Measurements from ENCODE around the gene COL4A1.

COL4A1 gene

GRCh38 chr13:110214637-110215036 lies 92.3 kb downstream of the COL4A1 start:
- H3K9me3 ChIP-seq (ENCODE audit: control insufficient read depth, low read length): no peaks in the 10 kb centered on the region
- no peaks in the 10 kb centered on the region for H3K36me3 ChIP-seq (ENCODE audit: control insufficient read depth, insufficient read depth, low read length)
- H3K27me3 ChIP-seq (ENCODE audit: control insufficient read depth, insufficient read depth, low read length, poor library complexity, severe bottlenecking): no peaks in the 10 kb centered on the region
- 95 to 96% methylated on average over 5 of the region's 5 CpGs for WGBS, 2 experiments
- peaks cover 11% of the 10 kb centered on the region for H3K4me1 ChIP-seq (ENCODE audit: control insufficient read depth, insufficient read depth, low read length)
- H3K27ac ChIP-seq (ENCODE audit: insufficient read depth, low read depth, low read length, poor library complexity, severe bottlenecking): no peak overlapping the region
- no peak overlapping the region for H3K4me3 ChIP-seq (ENCODE audit: insufficient read depth, low read depth, low read length)

- WGBS, 2 experiments: 88 to 94% methylated on average over 13 of the region's 13 CpGs
- Histone ChIP-seq H3K4me1 (ENCODE audit: control insufficient read depth, insufficient read depth, low read length) (peaks cover 11% of the 10 kb centered on the region), H3K27ac (ENCODE audit: insufficient read depth, low read depth, low read length, poor library complexity, severe bottlenecking) (no peak overlapping the region), H3K36me3 (ENCODE audit: control insufficient read depth, insufficient read depth, low read length) (no peaks in the 10 kb centered on the region), H3K4me3 (ENCODE audit: insufficient read depth, low read depth, low read length) (no peak overlapping the region), H3K27me3 (ENCODE audit: control insufficient read depth, insufficient read depth, low read length, poor library complexity, severe bottlenecking) (no peaks in the 10 kb centered on the region), H3K9me3 (ENCODE audit: control insufficient read depth, low read length) (no peaks in the 10 kb centered on the region)
Measured at GRCh38 chr13:110213461-110214074, 93.4 kb downstream of the COL4A1 start.

DNA sequence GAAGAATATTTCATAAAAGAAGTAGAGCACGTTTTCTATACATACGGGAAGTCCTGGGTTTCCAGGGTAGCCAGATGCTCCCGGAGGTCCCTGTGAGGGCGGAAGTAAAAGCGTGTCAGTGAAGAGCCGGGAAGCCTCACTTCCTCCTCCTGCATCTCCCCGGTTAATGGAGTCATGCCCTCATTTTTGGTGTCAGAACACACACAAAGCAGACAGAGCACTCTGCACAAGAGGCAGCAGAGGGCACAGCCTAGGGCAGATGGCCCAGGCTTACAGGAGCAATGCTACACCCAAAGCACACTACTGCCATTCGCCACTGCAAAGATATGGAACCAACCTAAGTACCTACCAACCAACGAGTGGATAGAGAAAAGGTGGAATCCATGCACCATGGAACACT lies 94.4 kb downstream of the COL4A1 start:
- WGBS, 2 experiments: 95 to 96% methylated on average over 9 of the region's 9 CpGs
- peaks cover under 1% of the 10 kb centered on the region for H3K36me3 ChIP-seq (ENCODE audit: control insufficient read depth, insufficient read depth, low read length)
- H3K27ac ChIP-seq (ENCODE audit: insufficient read depth, low read depth, low read length, poor library complexity, severe bottlenecking): no peak overlapping the region
- no peaks in the 10 kb centered on the region for H3K9me3 ChIP-seq (ENCODE audit: control insufficient read depth, low read length)
- peaks cover 11% of the 10 kb centered on the region for H3K4me1 ChIP-seq (ENCODE audit: control insufficient read depth, insufficient read depth, low read length)
- no peak overlapping the region for H3K4me3 ChIP-seq (ENCODE audit: insufficient read depth, low read depth, low read length)
- H3K27me3 ChIP-seq (ENCODE audit: control insufficient read depth, insufficient read depth, low read length, poor library complexity, severe bottlenecking): no peaks in the 10 kb centered on the region

GRCh38 chr13:110211735-110212134 lies 95.2 kb downstream of the COL4A1 start:
- H3K4me3 ChIP-seq (ENCODE audit: insufficient read depth, low read depth, low read length): no peak overlapping the region

GRCh38 chr13:110211046-110211445 lies 95.9 kb downstream of the COL4A1 start:
- no peaks in the 10 kb centered on the region for H3K9me3 ChIP-seq (ENCODE audit: control insufficient read depth, low read length)
- no peaks in the 10 kb centered on the region for H3K27me3 ChIP-seq (ENCODE audit: control insufficient read depth, insufficient read depth, low read length, poor library complexity, severe bottlenecking)
- H3K4me3 ChIP-seq (ENCODE audit: insufficient read depth, low read depth, low read length): no peak overlapping the region
- no peak overlapping the region for H3K27ac ChIP-seq (ENCODE audit: insufficient read depth, low read depth, low read length, poor library complexity, severe bottlenecking)
- WGBS, 2 experiments: 94 to 96% methylated on average over 10 of the region's 10 CpGs
- peaks cover 12% of the 10 kb centered on the region for H3K36me3 ChIP-seq (ENCODE audit: control insufficient read depth, insufficient read depth, low read length)
- H3K4me1 ChIP-seq (ENCODE audit: control insufficient read depth, insufficient read depth, low read length): no peaks in the 10 kb centered on the region

More at GRCh38 chr13:110211735-110212134, 95.2 kb downstream of the COL4A1 start:
- no peak overlapping the region for H3K27ac ChIP-seq (ENCODE audit: insufficient read depth, low read depth, low read length, poor library complexity, severe bottlenecking)
- H3K36me3 ChIP-seq (ENCODE audit: control insufficient read depth, insufficient read depth, low read length): peaks cover 5% of the 10 kb centered on the region
- H3K9me3 ChIP-seq (ENCODE audit: control insufficient read depth, low read length): no peaks in the 10 kb centered on the region
- H3K4me1 ChIP-seq (ENCODE audit: control insufficient read depth, insufficient read depth, low read length): peaks cover 5% of the 10 kb centered on the region
- WGBS, 2 experiments: 96 to 98% methylated on average over 6 of the region's 6 CpGs
- no peaks in the 10 kb centered on the region for H3K27me3 ChIP-seq (ENCODE audit: control insufficient read depth, insufficient read depth, low read length, poor library complexity, severe bottlenecking)

DNA sequence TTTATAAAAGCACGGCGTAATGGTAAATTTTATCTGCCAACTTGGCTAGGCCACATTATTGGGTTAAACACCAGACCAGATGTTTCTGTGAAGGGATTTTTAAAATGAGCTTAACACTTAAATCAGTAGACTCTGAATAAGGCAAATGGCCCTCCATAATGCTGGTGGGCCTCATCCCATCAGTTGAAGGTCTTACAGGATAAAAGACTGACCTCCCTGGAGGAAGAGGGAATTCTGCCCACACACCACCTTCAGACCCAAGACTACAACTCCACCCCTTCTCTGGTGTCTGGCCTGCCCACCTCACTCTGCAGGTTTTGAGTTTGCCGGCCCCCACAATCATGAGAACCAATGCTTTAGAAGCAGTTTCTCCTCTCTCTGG lies 96.4 kb downstream of the COL4A1 start:
- peaks cover 14% of the 10 kb centered on the region for H3K36me3 ChIP-seq (ENCODE audit: control insufficient read depth, insufficient read depth, low read length)
- H3K27me3 ChIP-seq (ENCODE audit: control insufficient read depth, insufficient read depth, low read length, poor library complexity, severe bottlenecking): no peaks in the 10 kb centered on the region
- WGBS, 2 experiments: 97 to 98% methylated on average over 3 of the region's 3 CpGs
- H3K9me3 ChIP-seq (ENCODE audit: control insufficient read depth, low read length): no peaks in the 10 kb centered on the region
- no peak overlapping the region for H3K4me3 ChIP-seq (ENCODE audit: insufficient read depth, low read depth, low read length)
- no peaks in the 10 kb centered on the region for H3K4me1 ChIP-seq (ENCODE audit: control insufficient read depth, insufficient read depth, low read length)
- H3K27ac ChIP-seq (ENCODE audit: insufficient read depth, low read depth, low read length, poor library complexity, severe bottlenecking): no peak overlapping the region

DNA sequence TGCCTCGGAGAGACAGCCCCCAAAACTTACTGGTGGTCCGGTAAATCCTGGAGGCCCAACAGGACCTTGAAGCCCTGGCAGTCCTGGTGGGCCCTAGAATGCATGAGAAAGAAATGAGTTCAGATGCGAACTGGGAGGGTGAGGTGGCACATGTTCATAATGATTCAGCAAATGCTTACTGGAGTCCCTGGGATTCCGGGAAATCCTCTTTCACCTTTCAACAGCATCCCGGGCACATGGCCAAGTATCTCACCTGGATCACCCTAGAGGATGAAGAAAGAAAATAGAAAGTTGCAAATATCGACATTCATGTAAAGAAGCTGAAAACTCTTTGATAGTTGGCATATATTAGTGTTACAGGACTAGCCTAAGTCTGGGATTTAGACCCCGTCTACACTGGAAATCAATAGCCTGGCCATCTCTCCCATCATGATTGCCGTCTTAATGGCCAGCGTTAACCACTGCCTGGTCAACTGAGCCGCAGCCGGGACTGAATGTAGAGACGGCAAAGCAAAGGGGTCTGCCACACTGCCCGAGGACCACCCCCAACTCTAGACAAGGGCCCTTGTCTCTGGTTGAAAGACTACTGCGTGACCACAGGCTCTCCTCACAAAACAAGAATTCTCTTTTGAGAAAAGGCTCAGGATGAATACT lies 96.9 kb downstream of the COL4A1 start:
- Histone ChIP-seq H3K9me3 (ENCODE audit: control insufficient read depth, low read length) (no peaks in the 10 kb centered on the region), H3K4me3 (ENCODE audit: insufficient read depth, low read depth, low read length) (no peak overlapping the region), H3K4me1 (ENCODE audit: control insufficient read depth, insufficient read depth, low read length) (no peaks in the 10 kb centered on the region), H3K27ac (ENCODE audit: insufficient read depth, low read depth, low read length, poor library complexity, severe bottlenecking) (no peak overlapping the region), H3K27me3 (ENCODE audit: control insufficient read depth, insufficient read depth, low read length, poor library complexity, severe bottlenecking) (no peaks in the 10 kb centered on the region), H3K36me3 (ENCODE audit: control insufficient read depth, insufficient read depth, low read length) (peaks cover 16% of the 10 kb centered on the region)
- WGBS, 2 experiments: 93 to 94% methylated on average over 14 of the region's 14 CpGs

DNA sequence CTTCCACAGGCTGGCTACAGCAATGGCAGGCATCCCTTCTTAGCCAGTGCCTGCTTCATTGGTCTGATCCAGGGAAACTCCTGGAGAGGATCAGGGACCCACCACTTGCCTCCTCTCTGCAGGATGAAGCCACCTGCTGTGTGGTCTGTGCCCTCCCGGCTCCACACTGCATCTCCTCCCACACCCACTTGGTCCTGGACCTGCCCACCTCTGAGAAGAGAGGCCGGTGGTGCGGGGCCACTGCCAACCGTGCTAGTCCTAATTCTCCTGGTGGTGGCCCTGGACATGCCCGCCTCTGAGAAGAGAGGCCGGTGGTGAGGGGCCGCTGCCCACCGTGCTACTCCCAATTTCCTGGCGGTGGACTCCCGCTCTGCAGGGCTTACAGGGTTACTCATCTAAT lies 98.8 kb downstream of the COL4A1 start:
- no peaks in the 10 kb centered on the region for H3K27me3 ChIP-seq (ENCODE audit: control insufficient read depth, insufficient read depth, low read length, poor library complexity, severe bottlenecking)
- H3K4me1 ChIP-seq (ENCODE audit: control insufficient read depth, insufficient read depth, low read length): no peaks in the 10 kb centered on the region
- no peak overlapping the region for H3K4me3 ChIP-seq (ENCODE audit: insufficient read depth, low read depth, low read length)
- peaks cover 17% of the 10 kb centered on the region for H3K36me3 ChIP-seq (ENCODE audit: control insufficient read depth, insufficient read depth, low read length)
- no peak overlapping the region for H3K27ac ChIP-seq (ENCODE audit: insufficient read depth, low read depth, low read length, poor library complexity, severe bottlenecking)
- WGBS, 2 experiments: 97 to 98% methylated on average over 10 of the region's 10 CpGs
- no peaks in the 10 kb centered on the region for H3K9me3 ChIP-seq (ENCODE audit: control insufficient read depth, low read length)

DNA sequence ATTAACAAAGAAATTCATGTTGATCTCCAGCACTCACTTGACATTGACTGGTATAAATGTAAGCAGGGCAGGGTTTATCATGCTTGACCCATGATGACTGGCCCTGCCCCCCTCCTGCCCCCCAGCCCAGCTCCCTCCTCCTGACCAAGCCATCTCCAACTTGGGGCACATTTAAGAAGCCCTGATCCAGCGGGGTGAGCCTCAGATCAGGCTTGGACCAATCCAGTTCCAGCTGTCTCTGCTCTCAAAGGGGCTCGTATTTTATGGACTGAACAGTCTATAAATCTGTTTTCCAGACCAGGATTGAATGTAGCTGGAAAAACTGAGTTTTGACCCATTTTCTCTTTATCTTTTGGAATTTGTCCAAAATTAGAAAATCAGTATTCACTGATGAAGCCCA lies 100.0 kb downstream of the COL4A1 start:
- no peaks in the 10 kb centered on the region for H3K27me3 ChIP-seq (ENCODE audit: control insufficient read depth, insufficient read depth, low read length, poor library complexity, severe bottlenecking)
- no peaks in the 10 kb centered on the region for H3K4me1 ChIP-seq (ENCODE audit: control insufficient read depth, insufficient read depth, low read length)
- no peak overlapping the region for H3K27ac ChIP-seq (ENCODE audit: insufficient read depth, low read depth, low read length, poor library complexity, severe bottlenecking)
- peaks cover 17% of the 10 kb centered on the region for H3K36me3 ChIP-seq (ENCODE audit: control insufficient read depth, insufficient read depth, low read length)
- H3K4me3 ChIP-seq (ENCODE audit: insufficient read depth, low read depth, low read length): no peak overlapping the region
- 81 to 88% methylated on average over 2 of the region's 2 CpGs for WGBS, 2 experiments
- no peaks in the 10 kb centered on the region for H3K9me3 ChIP-seq (ENCODE audit: control insufficient read depth, low read length)

GRCh38 chr13:110206185-110206584 lies 100.8 kb downstream of the COL4A1 start:
- Histone ChIP-seq H3K4me3 (ENCODE audit: insufficient read depth, low read depth, low read length) (no peak overlapping the region), H3K27me3 (ENCODE audit: control insufficient read depth, insufficient read depth, low read length, poor library complexity, severe bottlenecking) (no peaks in the 10 kb centered on the region), H3K27ac (ENCODE audit: insufficient read depth, low read depth, low read length, poor library complexity, severe bottlenecking) (no peak overlapping the region), H3K4me1 (ENCODE audit: control insufficient read depth, insufficient read depth, low read length) (no peaks in the 10 kb centered on the region), H3K9me3 (ENCODE audit: control insufficient read depth, low read length) (no peaks in the 10 kb centered on the region), H3K36me3 (ENCODE audit: control insufficient read depth, insufficient read depth, low read length) (peaks cover 17% of the 10 kb centered on the region)
- WGBS, 2 experiments: 88% methylated on average over 8 of the region's 8 CpGs

Data from ectodermal cell (in vitro differentiated cells).